ENCODE data around the gene METTL5.

- no peak for TF ChIP-seq EZH2 (IDR thresholded peaks at IDR 0.05; ENCODE audit: borderline replicate concordance, low read depth, low read length, poor library complexity, severe bottlenecking)
- TF ChIP-seq CTCF (conservative IDR thresholded peaks at IDR 0.05; ENCODE audit: low read depth, low read length): no peak
These were observed 35.4 kb upstream of the METTL5 start for GRCh38 chr2:169860149-169860548.

All from A673 (cell line).